Measurements from ENCODE around the gene COX15. TPM values are rescaled to one million over a fixed set of nuclear protein-coding genes. Genes with fewer than 3 reads are reported as not detected.

Gene COX15
- total and polyA plus RNA-seq, 8 donors: 9.3 to 34.3 (median 13.1) TPM

DNA sequence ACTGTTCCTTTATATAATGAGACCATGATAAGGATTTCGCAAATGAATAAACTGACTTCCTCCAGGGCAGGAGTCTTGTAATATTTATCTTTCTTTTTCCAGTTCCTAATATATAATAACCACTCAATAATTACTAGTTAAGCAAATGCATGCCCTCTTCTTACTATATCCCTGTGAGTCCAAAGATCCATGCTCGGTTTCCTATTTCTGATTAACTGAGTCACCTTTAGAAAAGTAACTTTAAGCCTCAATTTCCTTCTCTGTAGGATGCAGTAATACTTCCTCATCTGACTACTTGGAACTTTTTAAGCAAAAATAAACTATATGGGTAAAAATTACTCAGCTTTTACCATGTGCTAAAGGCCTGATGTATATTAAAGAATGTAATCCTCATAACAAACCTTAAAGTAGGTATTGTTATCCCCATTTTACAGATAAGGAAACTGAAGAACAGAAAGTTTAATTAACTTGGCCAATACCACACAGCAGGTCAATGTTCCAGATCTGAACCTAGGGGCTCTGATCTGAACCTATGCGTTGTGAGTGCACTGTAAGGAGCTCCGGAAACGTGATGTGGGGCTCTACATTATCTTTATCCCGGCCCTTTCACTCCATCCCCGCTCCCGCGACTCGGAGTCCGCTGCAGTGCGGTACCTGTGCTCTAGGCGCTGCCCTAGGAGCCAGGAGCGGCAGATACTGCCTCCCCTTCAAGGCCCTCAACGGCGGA lies 458 bp downstream of the COX15 start:
- intact Hi-C loops (cut with DNase I; ENCODE audit: low total_unique reads): no loop called here
- DNase-seq: peak in 1 of 2 donors; percentile 16
- Histone ChIP-seq H3K27me3 (no peaks in the 10 kb centered on the region), H3K4me3 (peak overlapping the region; percentile 66 to 84 (median 78)), H3K4me1 (peaks cover 12 to 48% (median 34%) of the 10 kb centered on the region in 4 donors), H3K27ac (peak overlapping the region; percentile 91 to 98 (median 95)), H3K36me3 (peaks cover 11 to 39% (median 35%) of the 10 kb centered on the region in 4 donors), H3K9me3 (no peaks in the 10 kb centered on the region)
- TF ChIP-seq CTCF (IDR thresholded peaks at IDR 0.05) (peak in 1 of 7 experiments; percentile 6), EP300 (IDR thresholded peaks at IDR 0.05) (no peak)
- WGBS, 5 donors: 2 to 5% (median 3%) methylated on average over 16 of the region's 16 CpGs

DNA sequence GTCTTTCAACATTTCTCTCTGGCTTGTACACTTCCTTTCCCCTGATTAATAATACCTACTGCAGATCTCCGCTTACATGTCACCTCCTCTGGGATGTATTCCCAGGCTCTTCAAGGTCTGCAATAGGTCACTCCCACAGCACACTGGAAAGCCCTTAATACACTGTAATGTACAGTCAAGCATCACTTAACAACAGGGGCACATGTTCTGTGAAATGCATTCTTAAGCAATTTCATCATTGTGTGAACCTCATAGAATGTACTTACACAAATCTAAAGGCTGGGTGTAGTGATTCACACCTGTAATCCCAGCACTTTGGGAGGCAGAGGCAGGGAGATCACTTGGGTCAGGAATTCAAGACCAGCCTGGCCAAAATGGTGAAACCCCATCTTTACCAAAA lies 1.9 kb downstream of the COX15 start:
- Histone ChIP-seq H3K9me3 (no peaks in the 10 kb centered on the region), H3K27me3 (no peaks in the 10 kb centered on the region), H3K27ac (no peak overlapping the region), H3K36me3 (peaks cover 17 to 48% (median 43%) of the 10 kb centered on the region in 4 donors), H3K4me1 (peaks cover 12 to 38% (median 30%) of the 10 kb centered on the region in 4 donors), H3K4me3 (no peak overlapping the region)
- intact Hi-C loops (cut with DNase I; ENCODE audit: low total_unique reads): no loop called here
- TF ChIP-seq POLR2A (IDR thresholded peaks at IDR 0.05): no peak
- TF ChIP-seq POLR2AphosphoS5 (IDR thresholded peaks at IDR 0.05): no peak
- no peak for TF ChIP-seq CTCF (IDR thresholded peaks at IDR 0.05)
- no peak for TF ChIP-seq EP300 (IDR thresholded peaks at IDR 0.05)
- DNase-seq: no peak
- 89 to 100% (median 96%) methylated on average over 1 of the region's 1 CpG for WGBS, 5 donors

DNA sequence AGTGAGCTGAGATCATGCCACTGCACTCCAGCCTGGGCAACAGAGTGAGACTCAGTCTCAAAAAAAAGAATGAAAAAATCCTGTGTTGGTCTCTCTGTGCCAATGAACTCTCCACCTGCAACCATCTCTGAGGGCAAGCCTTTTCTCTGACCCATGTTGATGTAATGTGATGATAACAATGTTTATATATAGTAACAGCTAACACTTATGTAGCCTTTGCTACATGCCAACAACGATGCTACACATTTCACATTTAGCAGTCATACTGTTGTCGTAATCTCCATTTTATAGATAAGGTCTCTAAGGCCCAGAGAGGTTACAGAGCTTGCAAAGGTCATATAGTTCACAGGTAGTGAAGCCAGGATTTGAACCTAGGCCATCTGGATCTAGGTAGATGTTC lies 11.5 kb downstream of the COX15 start:
- TF ChIP-seq CTCF (IDR thresholded peaks at IDR 0.05): no peak
- no peak for TF ChIP-seq POLR2A (IDR thresholded peaks at IDR 0.05)
- no peak for TF ChIP-seq POLR2AphosphoS5 (IDR thresholded peaks at IDR 0.05)
- no peak for TF ChIP-seq EP300 (IDR thresholded peaks at IDR 0.05)
- intact Hi-C loops (cut with DNase I; ENCODE audit: low total_unique reads): no loop called here
- Histone ChIP-seq H3K27ac (no peak overlapping the region), H3K36me3 (peaks cover 65 to 100% (median 99%) of the 10 kb centered on the region in 4 donors), H3K4me3 (no peak overlapping the region), H3K27me3 (no peaks in the 10 kb centered on the region), H3K9me3 (no peaks in the 10 kb centered on the region), H3K4me1 (no peaks in the 10 kb centered on the region)
- no peak for DNase-seq
- WGBS, 5 donors: 42 to 66% (median 54%) methylated on average over 2 of the region's 2 CpGs

- DNase-seq: no peak
- no peaks in the 10 kb centered on the region for H3K9me3 ChIP-seq
- TF ChIP-seq CTCF (IDR thresholded peaks at IDR 0.05): no peak
- TF ChIP-seq POLR2A (IDR thresholded peaks at IDR 0.05): no peak
- no peak for TF ChIP-seq POLR2AphosphoS5 (IDR thresholded peaks at IDR 0.05)
- TF ChIP-seq EP300 (IDR thresholded peaks at IDR 0.05): no peak
- H3K4me1 ChIP-seq: peaks cover 0 to 11% (median 0%) of the 10 kb centered on the region in 4 donors
- H3K27me3 ChIP-seq: no peaks in the 10 kb centered on the region
- peaks cover 39 to 96% (median 91%) of the 10 kb centered on the region in 4 donors for H3K36me3 ChIP-seq
- H3K4me3 ChIP-seq: no peak overlapping the region
- intact Hi-C loops (cut with DNase I; ENCODE audit: low total_unique reads): loop anchor here (10.0 kb wide), 1 partner anchor 80 kb away; no protein-coding TSS in a partner anchor
- no peak overlapping the region for H3K27ac ChIP-seq
- WGBS, 5 donors: 89 to 94% (median 93%) methylated on average over 5 of the region's 5 CpGs
Measured at GRCh38 chr10:99714446-99714845, 17.5 kb downstream of the COX15 start.

Data from stomach (tissue), 9 donors.